Gastroesophageal sphincter (tissue), 3 donors: Measurements from ENCODE around the gene CCDC106.

Experiments
- CTCF ChIP-seq, 4 experiments: fragments of 200-600 bp in 2 of 4; fragments of 450-650 bp in 2 of 4; sonication (generic) in 1 of 4; IDR thresholded peaks; one replicate each; pipeline ENCODE4 v1.5.1; 2017 to 2019; ENCODE audit warnings: antibody characterized with exemption in 4 of 4, mild to moderate bottlenecking in 2 of 4, moderate library complexity in 2 of 4
- EP300 ChIP-seq: sonication (generic); formaldehyde crosslinking; IDR thresholded peaks from one replicate; pipeline ENCODE4 v1.6.1; 2017; ENCODE audit warnings: antibody characterized with exemption, mild to moderate bottlenecking
- POLR2A ChIP-seq, 2 donors: fragments of 450-650 bp; IDR thresholded peaks; one replicate each; pipeline ENCODE4 v1.6.1; 2017; ENCODE audit warnings: antibody characterized with exemption in 2 of 2, mild to moderate bottlenecking in 2 of 2, moderate library complexity in 1 of 2
- POLR2AphosphoS5 ChIP-seq: sonication (generic); formaldehyde crosslinking; IDR thresholded peaks from one replicate; pipeline ENCODE4 v1.6.1; 2017; ENCODE audit warnings: antibody characterized with exemption

GRCh38 chr19:55637534-55637933, 10.5 kb upstream of the CCDC106 start:
- no peak for TF ChIP-seq POLR2A (IDR thresholded peaks at IDR 0.05)
- no peak for TF ChIP-seq CTCF (IDR thresholded peaks at IDR 0.05)
- TF ChIP-seq POLR2AphosphoS5 = no peak
- no peak for TF ChIP-seq EP300
